NCI-H446 (cell line): ENCODE measurements around the gene F8A1.
A peak's percentile ranks its signal among the peaks of the same experiment; 100 is the strongest.
"Not testable (repeated sequence)": the region's sequence is repeated elsewhere in the genome, so short reads cannot be mapped to it uniquely, and the experiment has no call there.

Experiments
- DNase-seq, 2 experiments: peaks; one replicate each; lab custom pipeline; 2025; lab: John Stamatoyannopoulos, UW

F8A1 gene

GRCh38 chrX:154886069-154886788 lies at the start of gene F8A1:
TSS of gene F8A1 (plus strand) at chrX:154886355. CDS start at chrX:154886375, 20 bp downstream.
- not testable (repeated sequence) for DNase-seq

GRCh38 chrX:154840856-154841255 lies 45.3 kb upstream of the F8A1 start:
- peak in 1 of 2 experiments; percentile 6 for DNase-seq

- no peak for DNase-seq
Observed at GRCh38 chrX:154850957-154851611, 35.1 kb upstream of the F8A1 start.

GRCh38 chrX:154855256-154855655 lies 30.9 kb upstream of the F8A1 start:
- DNase-seq = no peak

- DNase-seq = not testable (repeated sequence)
Observed at GRCh38 chrX:154868522-154868921, 17.6 kb upstream of the F8A1 start.

- DNase-seq = no peak
Observed at GRCh38 chrX:154873329-154873728, 12.8 kb upstream of the F8A1 start.

GRCh38 chrX:154884069-154884468 lies 2.1 kb upstream of the F8A1 start:
- DNase-seq = not testable (repeated sequence)

GRCh38 chrX:154885057-154885456 lies 1.1 kb upstream of the F8A1 start:
- DNase-seq = not testable (repeated sequence)

- not testable (repeated sequence) for DNase-seq
Observed at GRCh38 chrX:154885549-154885948, 606 bp upstream of the F8A1 start.

GRCh38 chrX:154886789-154887221 lies 650 bp downstream of the F8A1 start:
- DNase-seq = not testable (repeated sequence)

GRCh38 chrX:154890990-154891639 lies 5.0 kb downstream of the F8A1 start:
- DNase-seq = peak in 1 of 2 experiments; percentile 10

- DNase-seq = no peak
Observed at GRCh38 chrX:154892296-154892695, 6.1 kb downstream of the F8A1 start.

GRCh38 chrX:154900323-154900722 lies 14.2 kb downstream of the F8A1 start:
- DNase-seq = no peak

GRCh38 chrX:154902408-154902807 lies 16.3 kb downstream of the F8A1 start:
- no peak for DNase-seq

GRCh38 chrX:154908821-154909220 lies 22.7 kb downstream of the F8A1 start:
- DNase-seq = no peak

- DNase-seq = not testable (repeated sequence)
Observed at GRCh38 chrX:154910048-154910447, 23.9 kb downstream of the F8A1 start.

GRCh38 chrX:154910528-154910927 lies 24.4 kb downstream of the F8A1 start:
- DNase-seq = not testable (repeated sequence)

- DNase-seq = no peak
Observed at GRCh38 chrX:154914052-154914451, 27.9 kb downstream of the F8A1 start.

- DNase-seq = peak; percentile 65 to 86
Observed at GRCh38 chrX:154918060-154918483, 31.9 kb downstream of the F8A1 start.

GRCh38 chrX:154924771-154925170 lies 38.6 kb downstream of the F8A1 start:
- not testable (repeated sequence) for DNase-seq
